OCI-M2 (cell line): Measurements from ENCODE around the gene FBXO31.
"Not testable (repeated sequence)": the region's sequence is repeated elsewhere in the genome, so short reads cannot be mapped to it uniquely, and the experiment has no call there.

ENCODE experiments used
- DNase-seq: peaks from one replicate; lab custom pipeline; 2025; ENCODE audit not compliant: unreplicated experiment; lab: John Stamatoyannopoulos, UW

The FBXO31 gene

DNA sequence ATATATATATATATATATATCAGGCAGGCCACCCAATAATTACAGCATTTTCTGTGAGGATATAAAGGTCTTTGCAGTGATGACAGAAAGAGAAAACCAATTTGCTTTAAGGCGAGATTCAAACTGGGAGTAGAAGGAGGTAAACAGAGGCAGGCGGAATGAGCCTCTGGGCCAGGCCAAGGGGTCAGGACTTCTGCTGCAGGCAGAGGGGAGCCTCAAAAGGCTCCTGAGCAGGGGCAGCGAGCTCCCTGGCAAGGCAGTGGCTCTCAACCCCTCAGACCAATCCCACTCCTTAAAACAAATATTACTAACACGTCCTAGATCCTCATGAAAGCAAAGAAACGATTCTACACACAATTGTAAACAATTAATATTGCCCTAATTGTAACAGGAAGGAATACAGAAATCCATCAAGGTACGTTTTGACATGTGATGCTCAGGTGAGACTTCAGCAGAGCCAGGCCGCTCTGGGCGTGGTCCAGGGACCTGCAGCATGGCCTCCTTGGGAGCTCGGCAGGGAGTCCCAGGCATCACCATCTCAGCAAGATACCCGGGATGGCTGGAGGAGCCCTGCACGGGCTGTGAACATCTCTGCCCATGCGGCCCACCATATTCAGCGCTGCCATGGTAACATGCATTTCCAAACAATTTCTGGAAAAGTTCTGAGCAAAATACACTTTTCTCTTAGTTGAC is 18.4 kb downstream of the FBXO31 start:
- no peak for DNase-seq

DNA sequence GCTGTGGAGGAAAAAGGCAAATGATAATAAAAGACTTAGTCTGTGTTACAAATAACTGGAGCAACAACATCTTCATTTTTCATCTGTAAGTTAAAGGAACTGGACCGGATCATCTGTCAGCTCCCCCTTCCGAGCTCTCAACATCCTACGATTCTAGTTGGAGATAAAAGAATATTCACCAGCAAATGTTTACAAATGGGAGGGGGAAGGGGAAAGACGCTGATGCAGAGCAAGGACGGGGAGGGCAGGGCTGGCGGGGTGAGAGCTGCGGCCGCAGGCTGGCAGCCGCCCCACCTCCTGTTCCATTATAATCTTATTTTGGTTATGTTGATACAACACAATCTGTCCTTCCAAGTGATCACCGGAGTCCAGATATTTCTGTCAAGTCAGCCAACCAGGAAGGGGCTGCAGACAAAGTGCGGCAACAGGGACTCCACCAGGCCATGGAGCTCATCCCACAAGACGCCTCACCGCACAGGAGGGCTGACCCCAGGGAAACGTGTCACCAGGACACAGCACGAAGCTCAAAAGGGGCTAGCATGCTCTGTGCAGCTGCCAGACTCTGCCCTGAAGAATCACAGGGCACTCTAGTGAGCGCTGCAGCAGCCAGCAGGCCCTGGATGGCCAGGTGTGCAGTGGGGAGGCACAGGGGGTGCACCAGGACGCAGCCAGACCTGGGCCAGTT is 19.7 kb downstream of the FBXO31 start:
- no peak for DNase-seq

GRCh38 chr16:87362828-87363559 is 20.6 kb downstream of the FBXO31 start:
- DNase-seq = not testable (repeated sequence)

- no peak for DNase-seq
These were observed 21.5 kb downstream of the FBXO31 start for GRCh38 chr16:87361916-87362619.

- no peak for DNase-seq
These were observed 22.5 kb downstream of the FBXO31 start for GRCh38 chr16:87360862-87361610.

DNA sequence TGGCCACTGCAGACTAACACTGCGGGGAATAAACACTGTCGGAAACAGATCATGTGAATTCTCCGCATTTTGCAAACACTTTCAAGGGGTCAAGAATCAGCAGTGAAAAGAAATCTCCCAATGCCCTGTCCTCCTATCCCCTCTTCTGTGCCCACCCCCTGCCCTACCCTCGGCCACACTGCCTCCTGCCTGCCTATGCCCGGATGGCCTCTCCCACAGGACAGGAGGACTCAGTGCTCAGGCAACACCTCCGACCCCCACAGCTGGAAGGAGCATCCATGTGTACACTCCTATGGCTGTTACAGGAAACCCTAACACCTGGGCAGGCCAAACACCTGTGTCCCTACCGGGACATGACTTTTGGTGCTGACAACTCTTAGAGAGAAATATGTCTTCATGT is 24.5 kb downstream of the FBXO31 start:
- DNase-seq = no peak

DNA sequence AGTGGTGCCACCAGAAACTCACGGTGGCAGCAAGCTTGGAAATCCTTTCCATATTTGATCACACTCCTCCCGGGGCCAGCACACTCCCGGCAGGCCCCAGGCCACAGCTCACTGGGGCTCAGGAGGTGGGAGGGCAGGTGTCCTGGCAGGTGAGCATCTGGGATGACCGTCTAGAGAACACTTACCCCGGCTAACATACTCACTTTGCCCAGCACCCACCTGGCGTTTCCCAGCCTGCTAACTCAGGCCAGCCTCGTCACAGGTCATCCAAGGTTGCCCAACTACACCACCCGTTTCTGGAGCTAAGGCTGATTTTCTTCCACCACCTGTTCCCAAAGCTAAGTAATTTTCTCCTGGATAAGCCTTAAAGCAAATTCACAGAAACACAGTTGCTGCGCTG is 24.9 kb downstream of the FBXO31 start:
- DNase-seq = no peak

GRCh38 chr16:87358250-87358649 is 25.3 kb downstream of the FBXO31 start:
- DNase-seq = no peak

- no peak for DNase-seq
These were observed 27.1 kb downstream of the FBXO31 start for GRCh38 chr16:87356491-87356853.

DNA sequence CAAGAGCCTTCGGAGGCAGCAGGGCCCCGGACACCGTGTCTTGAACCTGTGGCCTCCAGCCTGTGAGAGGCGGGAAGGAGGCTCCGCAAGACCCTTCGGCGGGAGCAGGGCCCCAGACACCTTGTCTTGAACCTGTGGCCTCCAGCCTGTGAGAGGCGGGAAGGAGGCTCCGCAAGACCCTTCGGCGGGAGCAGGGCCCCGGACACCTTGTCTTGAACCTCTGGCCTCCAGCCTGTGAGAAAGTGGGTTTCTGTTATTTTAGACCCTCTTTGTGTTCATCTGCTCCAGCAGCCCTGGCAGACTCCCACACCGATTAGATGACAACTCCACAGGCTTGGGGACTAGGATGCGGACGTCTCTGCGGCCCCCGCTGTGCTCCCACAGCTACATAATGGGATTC is 30.0 kb downstream of the FBXO31 start:
- DNase-seq = no peak

DNA sequence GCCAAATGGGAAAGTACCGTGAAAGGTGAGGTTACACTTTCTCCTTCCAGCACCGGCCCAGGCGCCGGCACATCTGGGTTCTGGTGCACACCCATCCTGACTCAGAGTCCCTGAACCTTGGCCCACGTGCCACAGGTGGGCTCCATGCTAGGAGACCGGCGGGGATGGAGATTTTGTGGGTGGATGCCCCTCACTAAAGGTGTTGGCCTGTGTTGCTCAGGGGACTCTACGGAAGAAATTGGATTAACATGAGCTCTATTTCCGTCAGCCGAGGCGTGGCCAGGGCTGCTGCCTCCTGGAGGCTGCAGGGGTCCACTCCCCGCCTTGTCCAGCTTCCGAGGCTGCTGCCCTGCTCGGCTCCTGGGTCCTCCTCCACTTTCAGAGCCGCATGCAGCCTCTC is 30.8 kb downstream of the FBXO31 start:
- no peak for DNase-seq

DNA sequence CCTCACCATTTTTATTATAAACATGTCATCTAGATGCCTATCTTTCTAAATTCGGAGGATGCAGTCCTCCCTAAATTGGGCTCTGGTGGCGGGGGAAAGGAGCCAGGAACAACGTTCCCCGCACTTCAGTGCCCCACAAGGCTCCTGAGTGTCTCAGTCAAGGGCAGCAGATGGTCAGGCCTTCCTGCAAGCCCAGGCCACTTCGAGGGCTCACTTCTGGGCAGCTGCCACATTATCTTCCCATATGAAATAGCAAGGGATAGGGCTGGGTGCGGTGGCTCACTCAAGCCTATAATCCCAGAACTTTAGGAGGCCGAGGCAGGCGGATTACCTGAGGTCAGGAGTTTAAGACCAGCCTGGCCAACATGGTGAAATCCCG is 32.3 kb downstream of the FBXO31 start:
- no peak for DNase-seq

DNA sequence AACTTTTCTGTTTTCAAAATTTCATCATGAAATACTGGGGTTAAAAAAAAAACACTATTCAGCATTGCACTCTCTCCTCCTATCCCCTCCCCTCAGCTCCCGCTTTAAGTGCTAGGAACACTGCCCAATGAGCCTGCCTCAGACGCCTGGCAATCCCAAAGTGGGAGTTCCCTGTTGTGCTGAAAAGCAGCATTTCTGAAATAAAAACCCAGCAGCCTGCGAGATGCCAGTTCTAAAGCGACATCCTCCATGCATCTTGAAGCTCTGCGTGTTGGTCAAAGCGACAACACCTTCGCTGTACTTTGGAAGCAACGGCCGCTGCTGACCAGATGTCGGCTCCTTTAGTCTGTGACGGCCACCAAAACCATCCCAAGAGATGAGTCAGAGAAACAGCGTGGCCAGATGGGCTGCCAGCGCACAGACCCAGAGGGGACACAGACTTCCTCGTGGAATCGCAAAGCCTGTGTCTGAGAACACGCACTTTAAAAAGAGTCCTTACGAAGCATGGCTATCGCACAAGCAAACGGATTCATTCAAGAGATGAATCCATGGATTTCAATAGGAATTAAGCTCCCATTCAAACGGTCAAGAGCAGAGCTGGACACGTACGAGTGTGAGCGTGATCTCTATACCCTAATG is 32.8 kb downstream of the FBXO31 start:
- no peak for DNase-seq

DNA sequence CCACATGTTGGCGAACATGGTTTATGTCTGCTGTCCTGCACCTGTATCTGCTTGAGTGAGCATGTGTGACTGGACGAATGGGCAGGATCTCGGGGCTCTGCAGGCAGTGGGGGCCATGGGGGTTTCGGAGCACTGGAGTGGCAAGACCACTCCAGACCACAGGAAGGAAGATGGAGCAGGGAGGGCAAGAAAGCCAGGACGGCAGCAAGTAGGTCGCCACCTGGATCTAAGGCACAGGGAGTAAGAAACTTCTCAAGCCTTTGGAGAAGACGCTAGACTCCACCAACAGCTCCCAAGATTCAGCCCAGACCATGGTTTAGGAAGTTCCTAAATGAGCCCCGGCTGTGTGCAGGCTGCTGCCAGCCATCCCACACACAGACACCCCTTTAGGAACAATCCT is 33.5 kb downstream of the FBXO31 start:
- DNase-seq = no peak

DNA sequence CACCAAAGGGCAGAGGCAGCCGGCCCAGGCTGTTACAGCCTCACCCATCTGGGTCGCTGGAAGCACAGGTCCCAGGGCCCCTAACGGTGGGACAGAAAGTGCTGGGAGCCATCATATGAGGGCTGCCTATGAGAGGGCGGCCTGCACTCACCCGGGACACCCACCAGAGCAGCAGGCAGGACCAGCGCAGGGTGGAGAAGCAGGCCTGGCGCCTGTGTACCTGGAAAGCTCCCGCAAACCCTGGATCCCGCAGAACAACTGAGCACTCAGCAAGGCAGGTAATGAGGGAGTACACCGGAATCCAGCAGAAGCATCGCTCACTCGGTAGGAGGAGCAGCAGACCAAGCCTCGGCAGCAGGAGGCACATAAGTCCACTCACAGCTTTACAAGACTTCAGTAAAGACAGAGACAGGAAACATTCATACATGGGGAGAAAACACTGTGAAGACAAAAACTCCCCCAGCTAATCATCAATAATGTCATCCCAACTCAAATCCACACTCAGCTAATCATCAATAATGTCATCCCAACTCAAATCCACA is 34.9 kb downstream of the FBXO31 start:
- no peak for DNase-seq

GRCh38 chr16:87347932-87348615 is 35.5 kb downstream of the FBXO31 start:
- DNase-seq = no peak

- no peak for DNase-seq
These were observed 37.0 kb downstream of the FBXO31 start for GRCh38 chr16:87346517-87347060.

DNA sequence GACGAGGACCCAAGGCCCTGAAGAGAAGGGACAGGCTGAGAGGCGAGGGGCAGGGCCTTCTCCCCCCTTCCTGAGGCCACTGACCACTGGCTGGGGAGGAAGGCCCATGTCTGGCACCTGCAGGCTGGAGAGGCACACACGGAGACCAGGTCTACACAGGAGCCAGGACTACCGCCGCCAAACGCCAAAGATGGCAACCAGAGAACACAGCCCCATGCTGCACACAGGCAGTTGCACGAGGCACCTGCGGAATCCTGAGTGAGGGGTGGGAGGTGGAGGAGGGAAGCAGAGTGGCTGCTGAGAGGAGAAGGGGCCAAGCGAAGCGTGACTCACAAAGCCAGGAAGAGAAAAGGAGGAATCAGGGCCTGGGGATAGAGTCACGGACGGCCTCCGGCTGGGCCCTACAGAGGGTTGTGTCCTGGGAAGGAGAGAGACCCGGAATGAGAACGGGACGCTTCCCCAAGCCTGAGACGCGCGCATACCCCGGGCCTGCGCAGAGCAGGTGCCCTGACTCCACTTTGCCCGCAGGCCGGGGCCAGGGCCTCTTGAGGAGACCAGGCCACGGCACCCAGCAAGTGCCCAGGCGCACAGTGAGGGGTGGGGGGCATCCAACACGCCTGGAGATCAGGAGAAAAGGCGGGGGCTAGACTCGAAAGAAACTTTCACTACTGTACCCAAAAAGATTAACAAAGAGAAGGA is 37.7 kb downstream of the FBXO31 start:
- no peak for DNase-seq
